ENCODE measurements around the gene ARSB. TPM values are rescaled to one million over a fixed set of nuclear protein-coding genes. Genes with fewer than 3 reads are reported as not detected.

The ARSB gene
- total and polyA plus RNA-seq, 2 experiments from 2014 or later, result 30.1 to 43.7 TPM

GRCh38 chr5:78974011-78974410 lies 11.1 kb downstream of the ARSB start:
- Histone ChIP-seq H3K9me3 (ENCODE audit: low read depth) (no peaks in the 10 kb centered on the region), H3F3A (ENCODE audit: insufficient read depth) (no peaks in the 10 kb centered on the region), H3K4me2 (ENCODE audit: unreplicated experiment) (no peak overlapping the region), H3K36me3 (ENCODE audit: low read depth) (no peaks in the 10 kb centered on the region), H2AFZ (no peak overlapping the region), H3K4me3 (no peak overlapping the region), H4K20me1 (ENCODE audit: insufficient read depth) (no peaks in the 10 kb centered on the region; the same call in 1 of the 2 replicates), H3K79me2 (ENCODE audit: insufficient read depth) (no peaks in the 10 kb centered on the region), H3K9ac (no peak overlapping the region), H3K4me1 (ENCODE audit: insufficient read depth) (peaks cover 6% of the 10 kb centered on the region; the same call in 1 of the 2 replicates), H3K27ac (no peak overlapping the region), H3K27me3 (replicated peaks; ENCODE audit: insufficient read depth) (no peaks in the 10 kb centered on the region), H3K9me2 (ENCODE audit: insufficient read depth) (no peaks in the 10 kb centered on the region; the same call in 1 of the 2 replicates)
- no peak for DNase-seq
- WGBS, 2 experiments (ENCODE audit: low coverage in 1 of 2, low lambda C conversion rate in 2 of 2, missing lambda C conversion rate in 2 of 2), result 46 to 52% methylated on average over 5 of the region's 5 CpGs
- in situ Hi-C loops (cut with MboI), result no loop called here
- TF ChIP-seq EZH2phosphoT487 (IDR thresholded peaks at IDR 0.05; ENCODE audit: insufficient read depth, low read depth) (no peak), EZH2 (IDR thresholded peaks at IDR 0.05; ENCODE audit: insufficient read depth, poor library complexity, severe bottlenecking) (no peak)

GRCh38 chr5:78972654-78973428 lies 12.3 kb downstream of the ARSB start:
- H3K27ac ChIP-seq, result no peak overlapping the region
- H3K9ac ChIP-seq, result no peak overlapping the region
- in situ Hi-C loops (cut with MboI), result no loop called here
- H3F3A ChIP-seq (ENCODE audit: insufficient read depth), result no peaks in the 10 kb centered on the region
- no peaks in the 10 kb centered on the region; the same call in 1 of the 2 replicates for H4K20me1 ChIP-seq (ENCODE audit: insufficient read depth)
- 33 to 36% methylated on average over 7 of the region's 7 CpGs for WGBS, 2 experiments (ENCODE audit: low coverage in 1 of 2, low lambda C conversion rate in 2 of 2, missing lambda C conversion rate in 2 of 2)
- H3K27me3 ChIP-seq (replicated peaks; ENCODE audit: insufficient read depth), result no peaks in the 10 kb centered on the region
- H3K9me3 ChIP-seq (ENCODE audit: low read depth), result no peaks in the 10 kb centered on the region
- no peaks in the 10 kb centered on the region for H3K9me2 ChIP-seq (ENCODE audit: insufficient read depth)
- TF ChIP-seq EZH2phosphoT487 (IDR thresholded peaks at IDR 0.05; ENCODE audit: insufficient read depth, low read depth), result no peak
- H3K4me2 ChIP-seq (ENCODE audit: unreplicated experiment), result no peak overlapping the region
- DNase-seq, result peak; percentile 21
- no peaks in the 10 kb centered on the region for H3K36me3 ChIP-seq (ENCODE audit: low read depth)
- H3K79me2 ChIP-seq (ENCODE audit: insufficient read depth), result no peaks in the 10 kb centered on the region
- H2AFZ ChIP-seq, result peak overlapping the region; percentile 50; the same call in 1 of the 2 replicates
- peaks cover 6% of the 10 kb centered on the region; the same call in 1 of the 2 replicates for H3K4me1 ChIP-seq (ENCODE audit: insufficient read depth)
- 0 out of 2 replicates have a peak overlapping the region, but pooled peaks have one; percentile 3 for H3K4me3 ChIP-seq

- TF ChIP-seq EZH2 (IDR thresholded peaks at IDR 0.05; ENCODE audit: insufficient read depth, poor library complexity, severe bottlenecking) (no peak), EZH2phosphoT487 (IDR thresholded peaks at IDR 0.05; ENCODE audit: insufficient read depth, low read depth) (no peak)
- Histone ChIP-seq H3K27me3 (replicated peaks; ENCODE audit: insufficient read depth) (no peaks in the 10 kb centered on the region), H2AFZ (no peak overlapping the region), H3K9ac (no peak overlapping the region), H4K20me1 (ENCODE audit: insufficient read depth) (no peaks in the 10 kb centered on the region; the same call in 1 of the 2 replicates), H3K79me2 (ENCODE audit: insufficient read depth) (no peaks in the 10 kb centered on the region), H3K9me3 (ENCODE audit: low read depth) (no peaks in the 10 kb centered on the region), H3F3A (ENCODE audit: insufficient read depth) (no peaks in the 10 kb centered on the region), H3K4me3 (no peak overlapping the region), H3K27ac (no peak overlapping the region), H3K36me3 (ENCODE audit: low read depth) (no peaks in the 10 kb centered on the region), H3K9me2 (ENCODE audit: insufficient read depth) (no peaks in the 10 kb centered on the region), H3K4me2 (ENCODE audit: unreplicated experiment) (no peak overlapping the region), H3K4me1 (ENCODE audit: insufficient read depth) (peaks cover 9% of the 10 kb centered on the region; the same call in 1 of the 2 replicates)
- no peak for DNase-seq
- in situ Hi-C loops (cut with MboI), result no loop called here
- WGBS, 2 experiments (ENCODE audit: low coverage in 1 of 2, low lambda C conversion rate in 2 of 2, missing lambda C conversion rate in 2 of 2), result 74% methylated on average over 2 of the region's 2 CpGs
Observed at GRCh38 chr5:78971998-78972397, 13.1 kb downstream of the ARSB start.

GRCh38 chr5:78968781-78969180 lies 16.3 kb downstream of the ARSB start:
- DNase-seq, result no peak
- TF ChIP-seq EZH2phosphoT487 (IDR thresholded peaks at IDR 0.05; ENCODE audit: insufficient read depth, low read depth) (no peak), EZH2 (IDR thresholded peaks at IDR 0.05; ENCODE audit: insufficient read depth, poor library complexity, severe bottlenecking) (no peak)
- Histone ChIP-seq H3K9ac (no peak overlapping the region), H2AFZ (no peak overlapping the region), H4K20me1 (ENCODE audit: insufficient read depth) (no peaks in the 10 kb centered on the region; the same call in 1 of the 2 replicates), H3K4me3 (no peak overlapping the region), H3F3A (ENCODE audit: insufficient read depth) (0 out of 2 replicates have a peak, but pooled peaks cover 4% of the 10 kb centered on the region), H3K9me2 (ENCODE audit: insufficient read depth) (no peaks in the 10 kb centered on the region), H3K27me3 (replicated peaks; ENCODE audit: insufficient read depth) (no peaks in the 10 kb centered on the region), H3K4me2 (ENCODE audit: unreplicated experiment) (no peak overlapping the region), H3K79me2 (ENCODE audit: insufficient read depth) (no peaks in the 10 kb centered on the region), H3K36me3 (ENCODE audit: low read depth) (no peaks in the 10 kb centered on the region), H3K27ac (no peak overlapping the region), H3K4me1 (ENCODE audit: insufficient read depth) (peaks cover 10% of the 10 kb centered on the region; the same call in 1 of the 2 replicates), H3K9me3 (ENCODE audit: low read depth) (no peaks in the 10 kb centered on the region)
- 95 to 98% methylated on average over 5 of the region's 5 CpGs for WGBS, 2 experiments (ENCODE audit: low coverage in 1 of 2, low lambda C conversion rate in 2 of 2, missing lambda C conversion rate in 2 of 2)
- in situ Hi-C loops (cut with MboI), result no loop called here
